CD4-positive, CD25-positive, alpha-beta regulatory T cell (primary cell): Measurements from ENCODE around the gene PRR19. TPM values are rescaled to one million over a fixed set of nuclear protein-coding genes. Genes with fewer than 3 reads are reported as not detected.

Experiments
- ATAC-seq, 2 donors: fragments of 150-1000 bp; cut with Tn5 transposase; one replicate each; pipeline ENCODE4 v1.10.0; 2021; ENCODE audit warnings: low read depth in 2 of 2, moderate number of reproducible peaks in 2 of 2, moderate library complexity in 1 of 2
- DNase-seq, 3 donors: peaks; one replicate each; pipeline versions ENCODE4 v3.0.0 to v3.0.0-alpha.2; 2012 to 2022; ENCODE audit warnings: mixed read lengths in 1 of 3
- H3K27ac ChIP-seq: one replicate; pipeline ENCODE4 v1.7.0; 2013; ENCODE audit warnings: mild to moderate bottlenecking, low read length; ENCODE audit not compliant: insufficient read depth, poor library complexity, severe bottlenecking
- H3K27me3 ChIP-seq: one replicate; pipeline ENCODE4 v1.7.0; 2013; ENCODE audit warnings: low read length; ENCODE audit not compliant: control insufficient read depth, insufficient read depth
- H3K36me3 ChIP-seq: one replicate; pipeline ENCODE4 v1.7.0; 2013; ENCODE audit warnings: mild to moderate bottlenecking, low read length, moderate library complexity; ENCODE audit not compliant: control insufficient read depth, insufficient read depth
- H3K4me1 ChIP-seq: 2 replicates; pipeline ENCODE4 v1.7.0; 2013; ENCODE audit warnings: mild to moderate bottlenecking, low read length; ENCODE audit not compliant: insufficient read depth, control insufficient read depth, poor library complexity, severe bottlenecking
- H3K4me3 ChIP-seq: one replicate; pipeline ENCODE4 v1.7.0; 2013; ENCODE audit warnings: low read depth, mild to moderate bottlenecking, low read length, moderate library complexity
- H3K9me3 ChIP-seq, 2 experiments: 1 replicate in 1 of 2; 2 replicates in 1 of 2; pipeline ENCODE4 v1.7.0; 2013; ENCODE audit warnings: low read length in 2 of 2, mild to moderate bottlenecking in 1 of 2, moderate library complexity in 1 of 2; ENCODE audit not compliant: control insufficient read depth in 2 of 2
- H3K27ac Mint-ChIP-seq, 3 donors: one replicate each; pipeline ENCODE4 v1.8.0; 2020 to 2022; ENCODE audit warnings: mild to moderate bottlenecking in 3 of 3, mixed read lengths in 3 of 3, moderate library complexity in 2 of 3
- H3K27me3 Mint-ChIP-seq: one replicate; pipeline ENCODE4 v1.8.0; 2022; ENCODE audit warnings: mild to moderate bottlenecking, mixed read lengths
- H3K36me3 Mint-ChIP-seq: one replicate; pipeline ENCODE4 v1.8.0; 2020; ENCODE audit warnings: mixed read lengths
- H3K4me1 Mint-ChIP-seq, 4 donors: one replicate each; pipeline ENCODE4 v1.8.0; 2020 to 2022; ENCODE audit warnings: mixed read lengths in 4 of 4, mild to moderate bottlenecking in 1 of 4
- H3K4me3 Mint-ChIP-seq, 4 donors: one replicate each; pipeline ENCODE4 v1.8.0; 2020 to 2022; ENCODE audit warnings: mild to moderate bottlenecking in 4 of 4, mixed read lengths in 4 of 4, moderate library complexity in 3 of 4
- H3K9me3 Mint-ChIP-seq, 7 donors: one replicate each; pipeline ENCODE4 v1.8.0; 2020 to 2022; ENCODE audit warnings: mixed read lengths in 7 of 7, mild to moderate bottlenecking in 3 of 7, moderate library complexity in 2 of 7
- polyA plus RNA-seq, 4 donors: library from polyadenylated mRNA; unstranded; fragments of 300-500 nt; fragmentation: Illumina TruSeq; gene quantifications; one replicate each; pipeline ENCODE4 v1.2.3, GENCODE V29; 2021
- total RNA-seq: library from RNA; stranded (reverse); gene quantifications from one replicate; pipeline ENCODE4 v1.2.3, GENCODE V29; 2022

The PRR19 gene
- total and polyA plus RNA-seq, 5 donors from 2014 or later: 0.10 to 0.83 (median 0.21) TPM; not detected in 1

GRCh38 chr19:42295831-42296525 is 6.0 kb upstream of the PRR19 start:
- Mint-ChIP-seq H3K9me3 (no peaks in the 10 kb centered on the region), H3K27ac (peak overlapping the region in 2 of 3 donors; percentile 20 to 78), H3K4me1 (peaks cover 0 to 30% (median 10%) of the 10 kb centered on the region in 4 donors), H3K36me3 (peaks cover 5% of the 10 kb centered on the region), H3K27me3 (no peaks in the 10 kb centered on the region), H3K4me3 (peak overlapping the region in 1 of 4 donors; percentile 84)
- Histone ChIP-seq H3K4me3 (no peak overlapping the region), H3K27me3 (no peaks in the 10 kb centered on the region), H3K27ac (no peak overlapping the region), H3K36me3 (peaks cover 23% of the 10 kb centered on the region), H3K9me3 (no peaks in the 10 kb centered on the region), H3K4me1 (peaks cover 3% of the 10 kb centered on the region)
- peak; percentile 78 to 85 (median 81) for DNase-seq
- peak; percentile 84 to 86 for ATAC-seq

- no peaks in the 10 kb centered on the region for H3K27me3 Mint-ChIP-seq
- Histone ChIP-seq H3K36me3 (peaks cover 18% of the 10 kb centered on the region), H3K9me3 (no peaks in the 10 kb centered on the region), H3K27me3 (no peaks in the 10 kb centered on the region), H3K4me3 (no peak overlapping the region), H3K4me1 (peaks cover 12% of the 10 kb centered on the region), H3K27ac (no peak overlapping the region)
- no peaks in the 10 kb centered on the region for H3K9me3 Mint-ChIP-seq
- H3K36me3 Mint-ChIP-seq: no peaks in the 10 kb centered on the region
- peak overlapping the region in 1 of 3 donors; percentile 93 for H3K27ac Mint-ChIP-seq
- H3K4me1 Mint-ChIP-seq: peaks cover 0 to 31% (median 10%) of the 10 kb centered on the region in 4 donors
- no peak for DNase-seq
- ATAC-seq: no peak
- H3K4me3 Mint-ChIP-seq: peak overlapping the region in 2 of 4 donors; percentile 13 to 58
These were observed 4.9 kb upstream of the PRR19 start for GRCh38 chr19:42297039-42297438.

GRCh38 chr19:42303101-42303464 is 1.2 kb downstream of the PRR19 start:
- Histone ChIP-seq H3K27ac (peak overlapping the region; percentile 71), H3K4me1 (peaks cover 20% of the 10 kb centered on the region), H3K27me3 (no peaks in the 10 kb centered on the region), H3K9me3 (no peaks in the 10 kb centered on the region), H3K4me3 (peak overlapping the region; percentile 22), H3K36me3 (no peaks in the 10 kb centered on the region)
- Mint-ChIP-seq H3K27me3 (no peaks in the 10 kb centered on the region), H3K4me1 (peaks cover 0 to 33% (median 16%) of the 10 kb centered on the region in 4 donors), H3K27ac (peak overlapping the region; percentile 89 to 97 (median 91)), H3K4me3 (peak overlapping the region; percentile 87 to 91 (median 90)), H3K9me3 (no peaks in the 10 kb centered on the region), H3K36me3 (no peaks in the 10 kb centered on the region)
- ATAC-seq (no peak), DNase-seq (no peak)

GRCh38 chr19:42303876-42304275 is 1.9 kb downstream of the PRR19 start:
- peak overlapping the region in 3 of 4 donors; percentile 87 to 91 (median 90) for H3K4me3 Mint-ChIP-seq
- Histone ChIP-seq H3K36me3 (no peaks in the 10 kb centered on the region), H3K27ac (no peak overlapping the region), H3K4me3 (no peak overlapping the region), H3K9me3 (no peaks in the 10 kb centered on the region), H3K4me1 (peaks cover 20% of the 10 kb centered on the region), H3K27me3 (no peaks in the 10 kb centered on the region)
- no peak for DNase-seq
- peak overlapping the region in 1 of 3 donors; percentile 60 for H3K27ac Mint-ChIP-seq
- ATAC-seq: no peak
- H3K36me3 Mint-ChIP-seq: no peaks in the 10 kb centered on the region
- peaks cover 0 to 33% (median 16%) of the 10 kb centered on the region in 4 donors for H3K4me1 Mint-ChIP-seq
- no peaks in the 10 kb centered on the region for H3K9me3 Mint-ChIP-seq
- H3K27me3 Mint-ChIP-seq: no peaks in the 10 kb centered on the region

GRCh38 chr19:42306646-42307045 is 4.7 kb downstream of the PRR19 start:
- peaks cover 0 to 17% (median 12%) of the 10 kb centered on the region in 4 donors for H3K4me1 Mint-ChIP-seq
- no peaks in the 10 kb centered on the region for H3K36me3 Mint-ChIP-seq
- no peak overlapping the region for H3K27ac Mint-ChIP-seq
- H3K4me1 ChIP-seq: peaks cover 14% of the 10 kb centered on the region
- H3K36me3 ChIP-seq: no peaks in the 10 kb centered on the region
- DNase-seq: no peak
- peak overlapping the region in 2 of 4 donors; percentile 32 to 71 for H3K4me3 Mint-ChIP-seq
- H3K27me3 ChIP-seq: no peaks in the 10 kb centered on the region
- no peak overlapping the region for H3K4me3 ChIP-seq
- H3K9me3 ChIP-seq: no peaks in the 10 kb centered on the region
- peaks cover 10% of the 10 kb centered on the region for H3K27me3 Mint-ChIP-seq
- ATAC-seq: no peak
- H3K9me3 Mint-ChIP-seq: no peaks in the 10 kb centered on the region
- H3K27ac ChIP-seq: no peak overlapping the region

GRCh38 chr19:42309686-42310085 is 7.8 kb downstream of the PRR19 start:
- Histone ChIP-seq H3K4me3 (no peak overlapping the region), H3K27ac (no peak overlapping the region), H3K27me3 (peaks cover 7% of the 10 kb centered on the region), H3K4me1 (peaks cover 16% of the 10 kb centered on the region), H3K9me3 (no peaks in the 10 kb centered on the region), H3K36me3 (no peaks in the 10 kb centered on the region)
- Mint-ChIP-seq H3K4me3 (no peak overlapping the region), H3K27me3 (peaks cover 35% of the 10 kb centered on the region), H3K9me3 (no peaks in the 10 kb centered on the region), H3K27ac (no peak overlapping the region), H3K36me3 (no peaks in the 10 kb centered on the region), H3K4me1 (peaks cover 0 to 16% (median 11%) of the 10 kb centered on the region in 4 donors)
- DNase-seq (no peak), ATAC-seq (no peak)

GRCh38 chr19:42311657-42312056 is 9.7 kb downstream of the PRR19 start:
- Mint-ChIP-seq H3K36me3 (no peaks in the 10 kb centered on the region), H3K4me1 (peaks cover 0 to 18% (median 12%) of the 10 kb centered on the region in 4 donors), H3K27me3 (peaks cover 48% of the 10 kb centered on the region), H3K9me3 (no peaks in the 10 kb centered on the region), H3K27ac (no peak overlapping the region), H3K4me3 (peak overlapping the region in 1 of 4 donors; percentile 41)
- Histone ChIP-seq H3K27me3 (peaks cover 7% of the 10 kb centered on the region), H3K27ac (no peak overlapping the region), H3K4me1 (peaks cover 16% of the 10 kb centered on the region), H3K9me3 (no peaks in the 10 kb centered on the region), H3K4me3 (no peak overlapping the region), H3K36me3 (no peaks in the 10 kb centered on the region)
- ATAC-seq (no peak), DNase-seq (no peak)

GRCh38 chr19:42312370-42312769 is 10.4 kb downstream of the PRR19 start:
- Mint-ChIP-seq H3K4me3 (peak overlapping the region in 2 of 4 donors; percentile 41 to 71), H3K36me3 (no peaks in the 10 kb centered on the region), H3K4me1 (peaks cover 0 to 24% (median 14%) of the 10 kb centered on the region in 4 donors), H3K9me3 (no peaks in the 10 kb centered on the region), H3K27me3 (peaks cover 53% of the 10 kb centered on the region), H3K27ac (no peak overlapping the region)
- ATAC-seq: no peak
- Histone ChIP-seq H3K9me3 (no peaks in the 10 kb centered on the region), H3K4me1 (peaks cover 16% of the 10 kb centered on the region), H3K36me3 (no peaks in the 10 kb centered on the region), H3K27ac (no peak overlapping the region), H3K27me3 (peaks cover 7% of the 10 kb centered on the region), H3K4me3 (no peak overlapping the region)
- DNase-seq: no peak
